M059J (cell line): Measurements from ENCODE around the gene DYNC1I2. TPM values are rescaled to one million over a fixed set of nuclear protein-coding genes. Genes with fewer than 3 reads are reported as not detected.
"Not testable (repeated sequence)": the region's sequence is repeated elsewhere in the genome, so short reads cannot be mapped to it uniquely, and the experiment has no call there.

Experiments used
- DNase-seq: peaks from one replicate; pipeline ENCODE4 v3.0.0-alpha.2; 2012; ENCODE audit warnings: low read depth
- total RNA-seq: library from RNA; depleted of rRNA; stranded (reverse); fragments of >200 nt; shearing (Covaris generic); gene quantifications from 2 replicates; pipeline ENCODE4 v1.2.3, GENCODE V29; 2014; rRNA removed

DYNC1I2 gene
- total RNA-seq, 1 experiment from 2014 or later, result 98.3 TPM

DNA sequence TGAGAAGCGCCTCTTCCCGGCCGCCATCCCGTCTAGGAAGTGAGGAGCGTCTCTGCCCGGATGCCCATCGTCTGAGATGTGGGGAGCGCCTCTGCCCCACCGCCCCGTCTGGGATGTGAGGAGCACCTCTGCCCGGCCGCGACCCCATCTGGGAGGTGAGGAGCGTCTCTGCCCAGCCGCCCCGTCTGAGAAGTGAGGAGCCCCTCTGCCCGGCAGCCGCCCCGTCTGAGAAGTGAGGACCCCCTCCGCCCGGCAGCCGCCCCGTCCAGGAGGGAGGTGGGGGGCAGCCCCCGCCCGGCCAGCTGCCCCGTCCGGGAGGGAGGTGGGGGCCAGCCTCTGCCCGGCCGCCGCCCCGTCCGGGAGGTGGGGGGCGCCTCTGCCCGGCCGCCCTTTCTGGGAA, 87.3 kb downstream of the DYNC1I2 start:
- DNase-seq, result not testable (repeated sequence)

DNA sequence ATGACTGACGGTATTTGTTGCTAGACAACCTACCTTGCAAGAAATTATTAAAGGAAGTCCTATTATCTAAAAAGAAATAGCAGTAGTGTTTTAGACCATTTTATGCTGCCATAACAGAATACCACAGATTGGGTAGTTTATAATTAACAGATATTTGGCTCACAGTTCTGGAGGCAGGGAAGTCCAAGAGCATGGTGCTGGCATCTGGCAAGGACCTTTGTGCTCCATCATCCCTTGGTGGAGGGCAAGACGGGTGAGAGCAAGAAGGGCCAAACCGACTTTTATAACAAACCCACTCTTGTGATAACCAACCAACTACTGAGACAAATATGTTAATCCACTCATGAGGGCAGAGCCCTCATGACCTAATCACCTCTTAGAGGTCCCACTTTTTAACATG, 91.2 kb downstream of the DYNC1I2 start:
- no peak for DNase-seq

DNA sequence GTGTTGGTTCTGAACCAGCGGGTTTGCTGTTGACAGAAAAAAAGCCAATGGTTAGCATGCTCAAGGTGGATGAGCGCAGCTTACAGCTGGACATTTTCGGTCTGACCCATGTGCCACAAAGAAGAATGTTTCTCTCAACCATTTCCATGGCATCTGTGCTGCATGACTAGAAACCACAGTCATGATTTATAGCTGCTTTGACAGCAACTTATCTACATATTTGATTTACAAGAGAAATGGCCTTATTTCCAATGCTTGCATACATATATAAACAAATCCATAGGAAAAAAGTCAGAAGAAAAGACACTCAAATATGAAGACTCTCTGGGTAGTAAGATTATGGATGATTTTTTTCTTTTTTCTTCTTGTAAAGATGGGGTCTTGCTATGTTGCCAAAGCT, 98.2 kb downstream of the DYNC1I2 start:
- DNase-seq, result no peak

DNA sequence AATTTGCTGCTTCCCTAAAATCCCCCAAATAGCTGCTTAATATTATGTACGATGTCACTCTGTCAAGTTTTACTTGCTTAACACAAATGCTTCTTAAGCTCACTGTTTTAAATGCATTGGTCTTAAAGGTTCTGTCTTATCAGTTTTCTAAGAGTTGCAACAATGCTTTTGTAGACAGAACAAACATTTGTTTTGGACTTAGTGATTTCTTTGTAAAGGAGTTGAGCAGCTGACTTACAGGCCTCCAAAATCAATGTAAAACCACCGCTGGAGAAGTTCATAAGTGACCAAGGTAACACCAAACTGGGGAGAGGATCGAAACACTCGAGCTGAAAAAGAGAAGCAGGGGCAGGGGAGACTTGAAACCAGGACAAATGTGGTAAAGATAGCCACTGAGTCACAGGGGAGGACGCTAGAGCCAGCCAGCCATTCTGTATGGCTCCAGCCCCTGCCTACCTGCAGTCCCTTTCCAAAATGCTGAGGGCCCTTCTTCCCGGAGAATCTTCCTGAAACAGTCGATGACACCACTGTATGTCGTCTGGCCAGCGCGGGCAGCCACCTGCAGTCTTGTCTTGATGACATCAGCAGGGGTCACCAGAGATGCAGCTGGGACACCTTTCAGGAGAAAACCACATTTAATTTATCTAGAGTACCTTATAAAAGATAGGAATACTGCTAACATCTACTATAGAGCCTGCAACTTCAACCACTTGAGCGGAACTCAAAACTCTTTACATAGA, 100.2 kb downstream of the DYNC1I2 start:
- DNase-seq, result no peak

GRCh38 chr2:171788316-171788993, 101.2 kb downstream of the DYNC1I2 start:
- no peak for DNase-seq

- DNase-seq, result no peak
These were observed 102.7 kb downstream of the DYNC1I2 start for GRCh38 chr2:171789956-171790355.

- DNase-seq, result no peak
These were observed 104.1 kb downstream of the DYNC1I2 start for GRCh38 chr2:171791361-171791760.

DNA sequence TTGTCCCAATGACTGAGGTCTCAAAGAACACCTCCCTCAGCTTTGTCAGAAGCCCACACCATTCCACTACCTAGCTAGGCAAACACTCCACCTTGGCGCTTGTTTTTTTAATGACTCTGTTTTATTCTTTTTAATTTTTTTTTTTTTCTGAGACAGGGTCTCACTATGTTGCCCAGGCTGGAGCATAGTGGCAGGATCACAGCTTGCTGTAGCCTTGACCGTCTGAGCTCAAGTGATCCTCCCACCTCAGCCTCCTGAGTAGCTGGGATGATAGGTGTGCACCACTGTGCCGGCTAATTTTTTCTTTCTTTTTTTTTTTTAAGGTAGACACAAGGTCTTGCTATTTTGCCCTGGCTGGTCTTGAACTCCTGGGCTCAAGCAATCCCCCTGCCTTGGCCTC, 104.9 kb downstream of the DYNC1I2 start:
- no peak for DNase-seq

GRCh38 chr2:171792886-171793580, 105.8 kb downstream of the DYNC1I2 start:
- no peak for DNase-seq

GRCh38 chr2:171793691-171794678, 106.7 kb downstream of the DYNC1I2 start:
- no peak for DNase-seq

GRCh38 chr2:171794918-171795317, 107.6 kb downstream of the DYNC1I2 start:
- DNase-seq, result no peak

Other genes with a start within 250 kb of the DYNC1I2 start
- gene CYBRD1, start 165.0 kb upstream of the DYNC1I2 start, total RNA-seq, result 43.7 and 54.7 TPM in 2 replicates
- gene SLC25A12, start 206.8 kb downstream of the DYNC1I2 start, total RNA-seq, result 25.1 and 32.3 TPM in 2 replicates
- 99.6 and 151 TPM in 2 replicates for gene HAT1, start 235.0 kb downstream of the DYNC1I2 start, total RNA-seq